DOHH2 (cell line): ENCODE measurements around the gene TSHZ2.

Source experiments
- EZH2phosphoT487 ChIP-seq: fragments of 200-600 bp; sonication (generic); IDR thresholded peaks from 2 replicates; pipeline ENCODE4 v1.6.1; 2017; ENCODE audit warnings: borderline replicate concordance, mild to moderate bottlenecking, antibody characterized with exemption, low read length, moderate library complexity, mixed read lengths
- TF ChIP-seq, protein P1 (sequence below): fragments of 200-600 bp; sonication (generic); IDR thresholded peaks from one replicate; pipeline ENCODE4 v1.5.1; 2014; ENCODE audit warnings: antibody characterized with exemption, mild to moderate bottlenecking, low read depth, low read length; ENCODE audit not compliant: poor library complexity, severe bottlenecking

DNA sequence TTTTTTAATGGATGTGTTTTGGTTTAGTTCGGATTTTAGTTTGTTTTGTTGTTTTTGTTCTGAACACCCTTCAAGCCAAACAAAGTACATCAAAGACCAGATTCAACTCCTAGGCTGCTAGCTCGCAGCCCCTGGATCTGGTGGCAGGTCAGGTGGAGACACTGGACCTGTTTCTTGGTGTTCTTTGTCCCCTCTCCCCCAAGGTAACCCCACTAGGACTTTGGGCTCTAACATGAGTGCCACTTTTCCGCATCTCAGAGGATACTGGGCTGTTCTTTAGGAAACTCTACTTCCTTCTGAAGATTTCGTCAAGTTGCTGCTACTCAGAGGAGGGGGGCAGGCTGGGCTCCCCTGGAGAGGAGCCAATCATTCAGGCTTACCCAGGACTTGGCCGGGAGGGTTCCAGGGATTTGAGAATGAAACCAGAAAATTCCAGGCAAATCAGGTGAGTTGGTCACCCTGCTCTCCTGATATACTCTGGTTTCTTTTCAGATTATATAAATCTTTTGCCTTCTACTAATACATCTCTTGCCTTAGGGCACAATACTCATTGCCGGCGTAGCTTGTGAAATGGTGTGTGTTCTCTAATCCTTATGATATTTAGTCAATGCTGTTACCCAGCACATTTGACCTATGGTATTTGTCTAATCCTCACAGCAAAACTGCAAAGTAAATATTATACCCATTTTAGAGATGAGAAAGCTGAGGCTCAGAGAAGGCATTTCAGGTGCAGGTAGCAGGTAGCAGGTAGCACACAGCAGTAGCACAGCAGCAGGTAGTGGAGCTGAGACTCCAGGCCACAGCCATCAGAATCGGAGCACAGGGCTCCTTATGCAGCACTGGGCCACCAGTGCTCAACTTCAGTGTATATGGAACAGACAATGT lies 291.6 kb downstream of the TSHZ2 start:
- TF ChIP-seq, protein P1, sequence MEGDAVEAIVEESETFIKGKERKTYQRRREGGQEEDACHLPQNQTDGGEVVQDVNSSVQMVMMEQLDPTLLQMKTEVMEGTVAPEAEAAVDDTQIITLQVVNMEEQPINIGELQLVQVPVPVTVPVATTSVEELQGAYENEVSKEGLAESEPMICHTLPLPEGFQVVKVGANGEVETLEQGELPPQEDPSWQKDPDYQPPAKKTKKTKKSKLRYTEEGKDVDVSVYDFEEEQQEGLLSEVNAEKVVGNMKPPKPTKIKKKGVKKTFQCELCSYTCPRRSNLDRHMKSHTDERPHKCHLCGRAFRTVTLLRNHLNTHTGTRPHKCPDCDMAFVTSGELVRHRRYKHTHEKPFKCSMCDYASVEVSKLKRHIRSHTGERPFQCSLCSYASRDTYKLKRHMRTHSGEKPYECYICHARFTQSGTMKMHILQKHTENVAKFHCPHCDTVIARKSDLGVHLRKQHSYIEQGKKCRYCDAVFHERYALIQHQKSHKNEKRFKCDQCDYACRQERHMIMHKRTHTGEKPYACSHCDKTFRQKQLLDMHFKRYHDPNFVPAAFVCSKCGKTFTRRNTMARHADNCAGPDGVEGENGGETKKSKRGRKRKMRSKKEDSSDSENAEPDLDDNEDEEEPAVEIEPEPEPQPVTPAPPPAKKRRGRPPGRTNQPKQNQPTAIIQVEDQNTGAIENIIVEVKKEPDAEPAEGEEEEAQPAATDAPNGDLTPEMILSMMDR, result no peak
- TF ChIP-seq EZH2phosphoT487, result no peak
